GM19238 (cell line): ENCODE measurements around the gene TSHZ2.

Experiments
- DNase-seq: peaks from one replicate; pipeline ENCODE4 v3.0.0; 2011; ENCODE audit warnings: low spot score; ENCODE audit not compliant: insufficient read length

The TSHZ2 gene

DNA sequence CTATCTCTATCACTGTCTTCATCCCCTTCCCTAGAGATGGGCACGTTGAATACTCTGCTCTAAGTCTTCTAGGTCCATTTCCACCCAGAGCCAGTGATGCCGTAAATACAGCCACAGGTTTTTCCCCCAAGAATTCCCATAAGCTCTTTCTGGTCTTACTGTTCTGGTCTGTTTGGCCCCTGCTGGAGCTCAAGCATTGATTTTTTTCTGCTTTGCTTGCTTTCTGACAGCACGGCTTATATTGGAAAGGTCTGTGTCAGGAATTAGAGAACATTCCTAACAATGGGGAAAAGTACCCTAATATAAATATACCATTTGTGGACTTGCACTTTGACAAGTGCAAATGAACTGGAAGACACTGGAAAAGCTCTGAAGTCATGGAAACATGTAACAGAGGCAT lies 302.6 kb downstream of the TSHZ2 start:
- no peak for DNase-seq

DNA sequence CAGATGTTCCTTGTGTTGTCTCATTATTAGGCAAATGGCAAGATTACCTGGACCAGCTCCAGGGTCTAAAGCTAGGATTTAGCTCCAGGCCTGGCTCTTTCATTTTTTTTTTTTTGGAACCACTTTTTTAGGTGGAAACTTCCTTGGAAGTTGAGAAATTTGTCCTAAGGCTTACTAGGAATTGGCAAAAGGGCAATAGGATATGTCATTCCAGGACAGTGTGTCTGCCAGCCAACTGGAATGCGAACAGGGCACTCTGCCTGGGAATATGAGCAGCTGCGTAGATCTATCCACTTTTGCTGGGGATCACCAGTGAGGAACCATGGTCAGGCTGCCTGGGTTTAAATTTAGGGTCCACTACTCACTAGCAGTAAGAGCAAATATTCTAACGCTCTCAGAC lies 304.0 kb downstream of the TSHZ2 start:
- DNase-seq: no peak

DNA sequence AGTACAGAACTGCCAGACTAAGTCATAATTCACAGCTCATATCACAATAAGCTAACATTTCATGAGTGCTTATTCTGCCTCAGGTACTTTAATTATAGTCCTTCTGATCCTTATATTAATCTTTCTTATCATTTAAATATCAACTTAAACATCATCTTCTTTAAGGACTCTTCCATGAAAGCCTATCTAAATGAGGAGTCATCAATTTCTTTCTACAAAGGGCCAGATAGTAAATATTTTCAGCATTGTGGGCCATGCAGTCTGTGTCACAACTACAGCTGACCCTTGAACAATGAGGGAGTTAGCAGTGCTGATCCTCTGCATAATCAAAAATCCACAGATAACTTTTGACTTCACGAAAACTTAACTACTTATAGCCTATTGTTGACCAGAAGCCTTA lies 306.4 kb downstream of the TSHZ2 start:
- DNase-seq: no peak

DNA sequence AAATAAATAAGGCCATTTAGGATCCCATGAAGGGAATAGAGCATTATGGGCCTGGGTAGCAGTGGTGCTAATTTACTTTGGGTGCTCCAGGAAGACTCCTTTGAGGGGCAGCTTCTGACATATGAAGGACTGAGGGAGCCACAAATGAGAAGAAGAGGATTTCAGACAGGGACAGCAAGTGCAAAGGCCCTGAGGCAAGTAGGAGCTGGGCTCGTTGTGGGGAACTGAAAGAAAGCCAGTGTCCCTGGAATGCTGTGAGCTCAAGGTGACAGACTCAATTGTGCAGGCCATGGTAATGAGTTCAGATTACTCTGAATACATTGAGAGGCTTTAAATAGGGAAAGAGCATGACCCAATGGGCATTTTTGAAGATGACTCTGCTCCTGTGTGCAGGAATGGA lies 307.6 kb downstream of the TSHZ2 start:
- DNase-seq: no peak

DNA sequence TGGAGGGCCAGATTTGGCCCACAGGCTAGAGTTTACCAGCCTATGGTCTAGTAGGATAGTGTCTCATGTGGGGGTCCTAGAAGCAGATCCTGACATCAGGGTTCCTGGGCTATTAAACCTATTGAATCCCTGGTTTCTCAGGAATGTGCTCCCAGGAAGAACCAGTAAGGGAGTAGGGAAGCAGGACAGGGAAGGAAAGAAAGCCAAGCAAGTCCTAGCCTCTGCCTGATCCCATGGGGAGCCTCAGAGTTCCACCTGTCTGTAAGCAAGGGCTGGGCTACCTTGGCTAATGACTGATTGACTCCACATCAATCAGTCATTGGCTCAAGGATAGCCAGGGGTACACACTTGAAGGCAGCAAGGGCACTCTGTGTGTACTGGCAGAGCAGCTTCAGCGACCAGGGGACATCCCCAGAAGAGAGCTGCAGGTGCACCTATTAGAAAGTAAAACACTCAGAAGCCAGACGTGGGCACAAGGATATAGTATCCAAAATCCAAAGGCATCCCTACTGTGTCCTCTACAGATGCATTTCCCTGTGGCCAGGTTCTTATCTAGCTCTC lies 309.5 kb downstream of the TSHZ2 start:
- DNase-seq: no peak

DNA sequence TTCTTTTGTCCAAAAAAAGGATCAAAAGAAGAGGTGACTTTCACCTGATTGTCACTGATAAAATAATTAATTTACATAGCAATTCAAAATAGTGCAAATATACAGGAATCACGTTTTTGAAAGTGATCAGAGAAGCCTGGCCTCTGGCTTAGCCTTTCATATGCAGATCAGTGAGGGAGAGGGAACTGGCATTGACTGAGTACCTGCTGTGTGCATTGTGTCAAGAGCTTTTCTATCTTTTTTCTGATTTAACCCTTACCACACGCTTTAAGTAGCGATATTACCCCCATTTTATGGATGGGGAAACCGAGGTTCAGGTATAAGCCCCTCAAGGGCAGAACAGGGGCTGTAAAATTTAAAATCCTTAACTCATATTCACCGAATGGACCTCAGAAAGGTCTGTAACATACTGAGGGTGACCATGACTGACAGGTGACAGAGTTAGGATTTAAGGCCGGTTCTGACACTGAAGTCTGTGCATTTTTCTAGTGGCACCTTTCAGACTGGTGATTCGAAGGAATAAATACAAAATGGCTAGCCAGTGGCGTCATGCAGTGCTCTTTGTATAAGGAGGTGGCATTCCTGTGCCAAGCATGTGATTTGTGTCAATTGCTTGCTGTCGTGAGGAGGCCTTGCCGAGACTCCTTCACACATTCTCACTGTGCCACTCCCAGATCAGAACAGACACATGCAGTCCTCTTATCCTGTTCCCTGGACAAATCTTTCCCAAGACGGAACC lies 310.2 kb downstream of the TSHZ2 start:
- no peak for DNase-seq

DNA sequence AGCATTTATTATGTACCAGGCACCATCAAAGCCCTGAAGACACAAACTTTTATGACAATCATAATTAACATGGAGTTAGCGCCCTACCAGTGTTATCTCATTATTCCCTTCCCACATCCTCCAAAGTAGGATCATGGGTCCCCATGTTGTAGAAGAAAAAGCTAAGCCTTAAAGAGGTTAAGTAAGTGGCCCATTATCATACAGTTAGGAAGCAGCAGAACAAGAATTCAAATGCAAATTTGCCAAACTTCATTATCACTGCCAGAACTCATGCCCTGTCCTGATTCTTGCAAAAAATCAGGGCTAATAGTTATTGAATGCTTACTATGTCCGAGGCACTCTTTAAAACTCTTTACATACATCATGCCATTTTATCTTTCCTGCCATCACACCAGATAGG lies 310.9 kb downstream of the TSHZ2 start:
- DNase-seq: no peak

DNA sequence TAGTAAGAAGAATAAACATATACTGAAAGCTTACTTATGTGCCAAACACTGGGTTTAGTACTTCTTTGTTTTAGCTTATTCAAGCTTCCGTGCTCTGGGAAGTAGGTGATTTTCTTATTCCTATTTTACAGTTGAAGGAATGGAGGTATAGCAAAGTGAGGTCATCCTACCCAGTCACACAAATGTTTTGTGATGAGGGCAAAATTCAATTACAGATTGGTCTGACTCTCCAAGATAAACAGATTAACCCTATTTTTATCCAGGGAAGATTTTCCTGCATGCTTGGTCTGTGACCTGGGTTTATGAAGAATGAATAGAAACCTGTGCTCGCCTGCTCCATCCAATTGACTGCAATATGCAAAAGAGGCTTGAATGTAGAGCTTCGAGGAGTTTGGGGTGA lies 311.4 kb downstream of the TSHZ2 start:
- DNase-seq: no peak

DNA sequence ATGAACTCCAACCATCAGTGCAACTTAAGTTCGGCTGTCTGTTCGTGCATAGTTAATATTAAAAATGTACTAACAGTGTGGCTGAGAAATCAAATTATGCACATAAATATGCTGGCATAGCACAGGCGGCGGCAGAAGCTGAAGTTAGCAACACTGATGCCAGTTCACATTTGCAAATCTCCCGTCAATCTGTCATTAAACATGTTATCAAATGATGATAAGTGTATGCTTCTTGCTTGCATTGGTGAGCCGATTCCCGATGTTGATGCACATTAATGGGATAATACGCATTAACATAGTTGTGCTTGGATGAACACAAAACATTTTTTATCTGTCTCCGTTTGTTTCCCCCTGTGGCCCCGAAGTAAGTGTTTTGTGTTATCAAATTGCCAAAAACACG lies 312.1 kb downstream of the TSHZ2 start:
- no peak for DNase-seq

DNA sequence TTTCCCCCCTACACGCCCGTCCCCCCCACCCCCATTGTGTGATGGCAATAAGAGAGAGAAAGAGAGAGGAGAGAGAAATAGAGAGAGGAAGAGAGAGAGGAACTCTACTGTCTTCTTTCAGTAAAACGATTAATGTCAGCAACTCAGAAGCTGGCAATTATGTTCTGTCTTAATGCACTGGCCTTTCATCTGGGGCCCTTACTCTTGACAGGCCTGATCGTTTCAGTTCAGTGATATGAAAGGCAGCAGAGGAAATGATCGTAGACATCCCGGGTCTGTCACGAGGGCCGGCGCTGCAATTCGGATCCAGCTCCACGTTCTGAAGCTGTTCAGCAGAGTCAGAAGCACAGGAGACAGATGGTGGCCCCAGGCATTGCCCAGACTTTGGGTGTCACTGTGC lies 312.5 kb downstream of the TSHZ2 start:
- DNase-seq: no peak

DNA sequence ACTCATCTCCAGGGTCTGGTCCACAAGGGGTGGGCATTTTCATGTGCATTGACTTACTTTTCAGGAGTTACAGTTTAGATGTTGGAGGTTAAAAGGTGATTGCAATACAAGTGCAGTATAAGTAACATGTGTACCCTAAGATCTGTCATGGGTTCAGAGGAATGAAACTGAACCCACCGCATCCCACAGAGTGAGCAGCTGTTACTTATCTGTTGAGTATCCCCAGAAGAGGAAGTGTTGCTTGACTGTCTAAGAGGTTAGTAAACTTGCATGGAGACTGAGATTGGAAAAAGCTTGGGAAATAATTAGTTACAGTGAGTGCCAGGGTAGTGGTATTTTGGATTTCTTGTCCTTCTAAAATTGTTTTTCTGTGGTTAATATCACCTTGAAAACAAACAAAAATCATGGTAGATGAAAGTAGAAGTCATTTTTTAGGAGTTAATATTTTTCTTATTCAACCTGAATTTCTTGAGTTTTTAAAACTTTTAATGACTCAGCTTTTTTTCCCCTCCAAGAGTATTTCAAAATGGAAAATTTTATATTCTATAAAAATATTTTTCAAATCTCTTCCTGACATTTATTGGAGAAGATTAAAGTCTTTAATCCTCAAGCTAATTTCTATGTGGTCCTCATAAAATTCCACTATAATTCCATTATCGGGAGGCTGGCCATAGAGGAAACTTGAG lies 315.3 kb downstream of the TSHZ2 start:
- no peak for DNase-seq

DNA sequence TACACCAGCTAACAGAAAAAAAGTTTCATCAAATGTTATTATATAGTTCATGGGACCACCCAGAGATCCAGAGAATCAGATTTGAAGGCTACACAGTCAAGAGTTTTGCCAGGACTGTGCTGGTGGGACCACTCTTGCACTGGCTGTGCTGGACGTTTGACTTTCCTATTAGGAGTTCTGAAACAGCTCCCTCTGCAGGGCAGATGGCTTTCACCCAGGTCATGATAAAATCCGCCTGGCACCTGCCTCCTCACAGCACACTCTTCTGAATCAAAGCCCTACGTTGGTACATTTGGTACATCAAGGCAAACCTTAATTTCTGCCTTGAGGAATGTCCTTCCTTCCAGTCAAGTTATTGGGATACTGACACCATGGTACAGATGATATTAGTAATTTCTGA lies 319.4 kb downstream of the TSHZ2 start:
- no peak for DNase-seq

DNA sequence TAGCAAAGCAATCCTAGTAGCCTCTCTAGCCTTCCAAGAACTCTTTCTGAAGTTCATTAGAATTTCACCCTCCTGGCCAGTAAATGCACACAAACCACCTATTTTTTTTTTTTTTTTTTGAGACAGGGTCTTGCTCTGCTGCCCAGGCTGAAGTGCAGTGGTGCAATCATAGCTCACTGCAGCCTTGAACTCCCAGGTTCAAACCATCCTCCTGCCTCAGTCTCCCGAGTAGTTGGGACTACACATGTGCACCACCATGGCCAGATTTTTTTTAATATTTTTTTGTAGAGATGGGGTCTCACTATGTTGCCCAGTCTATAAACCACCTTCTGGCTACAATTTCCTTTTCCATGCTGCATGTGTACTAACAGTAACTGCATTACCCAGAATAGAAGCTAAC lies 320.2 kb downstream of the TSHZ2 start:
- DNase-seq: no peak

DNA sequence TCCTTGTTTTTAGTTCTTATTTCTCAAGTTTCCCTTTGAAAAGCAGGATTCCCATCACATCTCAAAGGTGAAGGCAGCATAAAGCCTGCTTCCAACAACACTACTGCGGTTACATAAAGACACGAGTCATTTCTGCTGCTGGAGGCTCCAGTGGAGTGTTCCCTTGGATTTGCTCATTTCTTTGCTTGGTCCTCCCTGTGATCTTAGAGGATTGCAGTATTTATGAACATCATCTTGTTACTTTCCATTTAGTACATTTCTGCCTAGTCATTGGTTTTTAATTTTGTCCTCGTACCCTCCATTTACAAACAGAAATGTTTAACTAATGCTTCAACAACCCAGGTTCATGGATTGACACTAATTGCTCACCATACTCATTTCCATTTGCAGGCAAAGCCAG lies 322.6 kb downstream of the TSHZ2 start:
- DNase-seq: no peak

DNA sequence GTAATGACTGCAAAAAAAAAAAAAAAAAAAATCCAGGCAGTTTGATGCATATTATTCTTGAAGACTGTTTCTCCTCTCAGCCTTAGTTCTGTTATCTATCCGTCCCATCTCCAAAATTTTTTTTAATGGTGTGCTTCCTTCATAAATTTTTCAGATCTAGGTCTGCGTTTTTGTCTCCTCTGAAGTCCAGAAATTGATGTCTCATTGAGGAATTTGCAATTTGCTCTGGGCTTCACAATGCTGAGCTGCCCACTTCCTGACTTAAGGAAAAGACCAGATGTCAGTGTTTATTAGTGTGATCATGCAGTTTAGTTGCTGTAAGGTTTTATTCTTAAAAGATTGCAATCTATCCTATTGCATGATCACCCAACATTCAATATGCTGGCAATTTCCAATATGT lies 323.9 kb downstream of the TSHZ2 start:
- DNase-seq: no peak

DNA sequence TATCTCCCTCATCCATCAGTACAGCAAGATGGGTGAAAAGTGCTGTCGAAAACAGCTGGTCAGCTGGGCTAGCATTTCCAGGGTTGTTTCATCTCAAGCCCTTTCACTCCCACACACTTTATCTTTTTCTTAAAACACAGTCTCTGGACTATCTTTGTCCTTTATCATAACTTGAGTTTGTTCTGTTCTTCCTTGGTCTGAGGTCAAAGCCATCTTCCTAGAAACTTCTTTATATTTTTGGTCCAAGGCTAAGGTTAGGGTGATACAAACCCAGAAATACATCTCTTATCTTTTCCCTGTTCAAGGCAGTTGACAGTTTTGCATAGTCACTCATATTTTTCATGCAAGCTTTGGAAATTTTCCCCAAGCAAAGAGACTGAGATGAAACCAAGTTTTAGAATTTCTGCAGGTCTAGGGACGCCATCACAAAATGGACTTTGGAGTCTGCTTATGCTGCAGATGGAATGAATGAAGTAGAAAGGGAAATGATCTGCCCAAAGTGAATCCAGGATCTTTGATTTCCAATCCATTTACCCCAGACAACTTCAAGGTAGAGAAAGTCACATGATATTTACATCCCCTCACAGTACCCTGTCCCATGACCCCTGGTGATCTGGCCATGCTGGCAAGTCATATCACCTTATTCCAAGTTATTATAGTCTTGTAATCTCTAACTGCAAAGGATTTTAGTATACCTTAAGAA lies 324.4 kb downstream of the TSHZ2 start:
- DNase-seq: no peak

DNA sequence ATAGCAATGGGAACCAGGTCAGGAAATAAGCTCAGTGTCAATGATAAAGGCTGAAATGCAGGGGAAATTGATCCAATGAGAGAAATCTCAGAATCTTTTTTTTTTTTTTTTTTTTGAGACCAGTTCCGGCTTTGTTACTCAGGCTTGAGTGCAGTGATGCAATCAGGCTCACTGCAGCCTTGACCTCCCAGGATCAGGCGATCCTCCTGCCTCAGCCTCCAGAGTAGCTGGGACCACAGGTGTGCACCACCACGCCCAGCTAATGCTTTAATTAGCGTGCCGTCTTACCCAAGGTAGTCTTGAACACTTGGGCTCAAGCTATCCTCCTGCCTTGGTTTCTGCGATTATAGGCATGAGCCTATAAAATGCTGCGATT lies 325.0 kb downstream of the TSHZ2 start:
- DNase-seq: no peak

DNA sequence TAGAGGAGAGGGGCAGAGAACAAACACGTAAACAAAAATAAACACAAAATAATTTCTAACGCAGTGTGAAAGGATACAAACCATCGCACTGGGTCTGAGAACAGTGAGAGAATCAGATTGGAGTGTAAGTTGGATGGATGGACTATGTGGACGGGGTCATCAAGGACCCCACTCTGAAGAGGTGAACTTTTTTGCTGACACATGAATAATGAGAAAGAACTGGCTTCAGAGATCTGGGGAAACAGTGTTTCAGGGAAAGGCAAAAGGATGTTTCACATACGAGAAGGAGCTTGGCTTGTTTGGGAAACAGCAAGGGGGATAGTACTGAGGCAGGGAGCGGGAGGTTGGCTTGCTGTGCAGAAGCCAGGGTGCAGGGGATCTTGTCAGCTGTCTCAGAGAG lies 326.1 kb downstream of the TSHZ2 start:
- DNase-seq: no peak

DNA sequence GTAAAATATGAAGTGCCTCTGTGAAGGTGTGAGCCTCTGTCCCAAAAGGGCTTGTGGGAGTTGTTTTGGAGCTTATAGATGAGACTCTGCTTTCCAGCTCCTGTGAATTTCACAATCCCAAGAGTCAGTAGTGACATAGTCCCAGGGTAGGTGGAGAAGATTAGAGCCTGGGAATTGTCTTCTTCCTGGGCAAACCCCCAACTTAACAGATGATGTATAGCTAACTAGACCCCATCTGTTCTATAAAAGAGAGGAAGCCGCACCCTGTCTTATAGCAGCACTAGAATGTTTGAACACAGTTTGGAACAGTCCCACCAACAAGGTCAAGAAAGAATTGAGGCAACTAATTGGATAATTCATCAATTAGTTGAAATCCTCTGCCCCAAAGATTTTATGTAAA lies 326.8 kb downstream of the TSHZ2 start:
- no peak for DNase-seq

DNA sequence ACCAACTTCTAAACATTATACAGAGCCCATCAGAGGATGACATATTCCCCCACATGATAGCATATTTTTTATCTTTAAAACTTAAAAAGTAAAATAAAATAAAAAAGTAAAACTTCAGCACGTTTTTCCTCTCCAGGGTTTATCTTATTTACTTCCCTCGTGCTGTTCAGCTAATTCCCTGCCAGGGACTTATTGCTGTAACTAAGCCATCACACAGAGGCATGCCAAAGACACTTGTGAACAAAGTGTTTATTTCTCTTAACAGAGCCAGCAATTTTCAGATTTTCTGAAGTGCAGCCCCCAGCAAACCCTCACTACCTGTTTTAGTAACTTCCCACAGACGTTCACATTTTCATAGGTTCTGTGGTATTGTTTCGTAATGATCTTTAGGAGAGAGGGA lies 327.7 kb downstream of the TSHZ2 start:
- DNase-seq: no peak

DNA sequence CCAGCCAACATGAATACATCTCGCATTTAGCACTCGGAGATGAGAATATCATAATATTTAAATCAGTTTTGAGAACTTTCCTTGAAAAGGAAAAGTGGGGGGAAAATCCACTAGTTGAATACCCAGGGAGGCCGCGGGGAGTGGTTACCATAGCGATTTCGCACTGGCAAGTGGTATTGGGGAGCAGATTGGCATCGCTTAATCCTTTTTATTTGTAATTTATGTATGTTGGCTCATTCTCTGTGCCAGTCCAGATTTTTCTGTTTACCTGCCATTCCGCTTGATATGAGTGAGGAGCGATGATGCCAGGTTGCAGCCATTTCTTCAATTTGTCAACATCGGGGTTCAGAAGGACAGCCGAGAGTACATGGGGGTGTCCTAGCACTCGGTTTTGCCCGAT lies 329.7 kb downstream of the TSHZ2 start:
- DNase-seq: no peak

DNA sequence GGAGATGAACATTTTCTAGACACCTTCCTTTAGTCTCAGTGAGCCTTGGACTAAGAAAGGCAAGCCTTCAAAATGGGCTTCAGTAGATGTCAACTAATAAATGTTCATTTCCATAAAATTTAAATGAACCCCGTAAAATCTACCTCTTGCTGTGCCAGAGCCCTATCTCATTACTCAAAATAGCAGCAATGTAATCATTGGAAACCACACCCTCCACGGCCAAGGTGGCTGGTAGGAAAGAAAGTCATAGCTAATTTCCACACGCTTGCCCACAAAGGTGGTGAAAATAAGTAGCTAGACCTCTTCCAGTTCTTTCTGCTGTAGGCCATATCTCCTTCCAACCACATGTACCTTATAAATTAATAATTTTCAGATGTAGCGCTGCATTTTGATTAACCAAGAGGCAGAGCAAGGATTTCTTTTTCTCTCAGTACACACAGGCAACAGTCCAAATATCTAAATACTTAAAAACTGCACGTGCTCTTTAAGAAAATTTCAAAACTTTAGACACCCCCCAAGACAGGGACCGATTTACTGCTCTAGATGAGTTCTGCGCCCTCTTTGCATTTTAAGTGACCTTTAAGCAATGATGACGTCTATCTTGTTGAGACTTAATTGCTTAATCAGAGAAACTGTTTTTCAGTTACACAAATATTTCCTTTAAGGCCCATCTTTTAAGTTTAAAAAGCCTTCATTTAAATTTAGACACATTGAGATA lies 330.7 kb downstream of the TSHZ2 start:
- no peak for DNase-seq
